A204.1 (cell line): Measurements from ENCODE around the gene KRT16.
"Not testable (repeated sequence)": the region's sequence is repeated elsewhere in the genome, so short reads cannot be mapped to it uniquely, and the experiment has no call there.

ENCODE experiments used
- FAIRE-seq: peaks from 2 replicates; lab custom pipeline; 2012; peaks lifted over from hg19 to GRCh38; lab: Jason Lieb, UNC

Gene KRT16

GRCh38 chr17:41612376-41613160 is at the start of gene KRT16:
KRT16 (minus strand) TSS chr17:41612767; CDS start chr17:41612688, 79 bp downstream.
- not testable (repeated sequence) for FAIRE-seq

GRCh38 chr17:41660221-41660711 is 47.7 kb upstream of the KRT16 start:
- no peak for FAIRE-seq

- no peak for FAIRE-seq
Observed at GRCh38 chr17:41659427-41660212, 47.1 kb upstream of the KRT16 start.

- FAIRE-seq, result no peak
Observed at GRCh38 chr17:41658846-41659245, 46.3 kb upstream of the KRT16 start.

- FAIRE-seq, result no peak
Observed at GRCh38 chr17:41657936-41658335, 45.4 kb upstream of the KRT16 start.

- no peak for FAIRE-seq
Observed at GRCh38 chr17:41657176-41657754, 44.7 kb upstream of the KRT16 start.

GRCh38 chr17:41656249-41657023 is 43.9 kb upstream of the KRT16 start:
- no peak for FAIRE-seq

- no peak for FAIRE-seq
Observed at GRCh38 chr17:41655611-41656111, 43.1 kb upstream of the KRT16 start.

- no peak for FAIRE-seq
Observed at GRCh38 chr17:41654678-41655607, 42.4 kb upstream of the KRT16 start.

- FAIRE-seq, result no peak
Observed at GRCh38 chr17:41653892-41654677, 41.5 kb upstream of the KRT16 start.

GRCh38 chr17:41653421-41653820 is 40.9 kb upstream of the KRT16 start:
- FAIRE-seq, result no peak

- FAIRE-seq, result no peak
Observed at GRCh38 chr17:41652461-41652970, 39.9 kb upstream of the KRT16 start.

- FAIRE-seq, result no peak
Observed at GRCh38 chr17:41651625-41652460, 39.3 kb upstream of the KRT16 start.

GRCh38 chr17:41650794-41651624 is 38.4 kb upstream of the KRT16 start:
- FAIRE-seq, result no peak

GRCh38 chr17:41649923-41650519 is 37.5 kb upstream of the KRT16 start:
- no peak for FAIRE-seq

GRCh38 chr17:41648411-41649195 is 36.0 kb upstream of the KRT16 start:
- no peak for FAIRE-seq
